Gastrocnemius medialis (tissue), 4 donors: ENCODE data around the gene NEIL3.

Source experiments
- POLR2A ChIP-seq, 2 donors: fragments of 450-650 bp; IDR thresholded peaks; one replicate each; pipeline ENCODE4 v1.6.1; 2017; ENCODE audit warnings: antibody characterized with exemption in 2 of 2, mild to moderate bottlenecking in 2 of 2, moderate library complexity in 2 of 2
- TF ChIP-seq, protein P1 (sequence below), 5 experiments: fragments of 450-650 bp in 3 of 5; fragments of 200-600 bp in 2 of 5; sonication (generic) in 2 of 5; IDR thresholded peaks in 4 of 5; conservative IDR thresholded peaks in 1 of 5; 1 replicate in 4 of 5; 2 replicates in 1 of 5; pipeline ENCODE4 v1.5.1; 2016 to 2019; ENCODE audit warnings: antibody characterized with exemption in 5 of 5, mild to moderate bottlenecking in 3 of 5, moderate library complexity in 3 of 5

DNA sequence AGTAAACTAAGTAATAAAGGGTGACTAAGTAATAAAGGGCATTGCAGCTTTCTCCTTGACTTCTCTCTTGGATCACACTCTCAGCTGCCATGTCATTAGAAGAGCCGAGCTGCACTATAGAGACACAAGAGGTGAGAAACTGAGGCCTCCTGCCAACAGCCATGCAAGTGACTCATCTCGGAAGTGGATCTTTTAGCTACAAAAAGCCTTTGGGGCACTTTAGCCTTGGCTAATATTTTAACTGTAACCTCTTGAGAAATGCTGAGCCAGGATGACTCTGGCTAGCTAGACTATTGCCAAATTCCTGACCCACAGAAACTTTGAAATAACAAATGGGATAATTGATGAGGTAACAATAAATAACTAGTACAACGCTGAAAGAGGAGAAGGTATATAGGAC, 1.5 kb upstream of the NEIL3 start:
- TF ChIP-seq POLR2A (IDR thresholded peaks at IDR 0.05) = no peak
- TF ChIP-seq, protein P1, sequence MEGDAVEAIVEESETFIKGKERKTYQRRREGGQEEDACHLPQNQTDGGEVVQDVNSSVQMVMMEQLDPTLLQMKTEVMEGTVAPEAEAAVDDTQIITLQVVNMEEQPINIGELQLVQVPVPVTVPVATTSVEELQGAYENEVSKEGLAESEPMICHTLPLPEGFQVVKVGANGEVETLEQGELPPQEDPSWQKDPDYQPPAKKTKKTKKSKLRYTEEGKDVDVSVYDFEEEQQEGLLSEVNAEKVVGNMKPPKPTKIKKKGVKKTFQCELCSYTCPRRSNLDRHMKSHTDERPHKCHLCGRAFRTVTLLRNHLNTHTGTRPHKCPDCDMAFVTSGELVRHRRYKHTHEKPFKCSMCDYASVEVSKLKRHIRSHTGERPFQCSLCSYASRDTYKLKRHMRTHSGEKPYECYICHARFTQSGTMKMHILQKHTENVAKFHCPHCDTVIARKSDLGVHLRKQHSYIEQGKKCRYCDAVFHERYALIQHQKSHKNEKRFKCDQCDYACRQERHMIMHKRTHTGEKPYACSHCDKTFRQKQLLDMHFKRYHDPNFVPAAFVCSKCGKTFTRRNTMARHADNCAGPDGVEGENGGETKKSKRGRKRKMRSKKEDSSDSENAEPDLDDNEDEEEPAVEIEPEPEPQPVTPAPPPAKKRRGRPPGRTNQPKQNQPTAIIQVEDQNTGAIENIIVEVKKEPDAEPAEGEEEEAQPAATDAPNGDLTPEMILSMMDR (IDR thresholded peaks at IDR 0.05 in 4 of 5, conservative IDR thresholded peaks at IDR 0.05 in 1 of 5) = no peak
